Muscle of arm (tissue), 12 donors: ENCODE measurements around the gene POLN. TPM values are rescaled to one million over a fixed set of nuclear protein-coding genes. Genes with fewer than 3 reads are reported as not detected.
"Not testable (repeated sequence)": the region's sequence is repeated elsewhere in the genome, so short reads cannot be mapped to it uniquely, and the experiment has no call there.

Experiments
- DNase-seq: peaks from one replicate; pipeline ENCODE4 v3.0.0-alpha.2; 2013
- polyA plus RNA-seq, 12 donors: library from polyadenylated mRNA; unstranded; fragments of 120-200 nt; gene quantifications; one replicate each; pipeline ENCODE4 v1.2.1, GENCODE V29; 2013; ENCODE audit not compliant: insufficient read length in 12 of 12

Gene POLN
- polyA plus RNA-seq, 12 donors, result 1.7 to 4.1 (median 2.8) TPM; not detected in 2

DNA sequence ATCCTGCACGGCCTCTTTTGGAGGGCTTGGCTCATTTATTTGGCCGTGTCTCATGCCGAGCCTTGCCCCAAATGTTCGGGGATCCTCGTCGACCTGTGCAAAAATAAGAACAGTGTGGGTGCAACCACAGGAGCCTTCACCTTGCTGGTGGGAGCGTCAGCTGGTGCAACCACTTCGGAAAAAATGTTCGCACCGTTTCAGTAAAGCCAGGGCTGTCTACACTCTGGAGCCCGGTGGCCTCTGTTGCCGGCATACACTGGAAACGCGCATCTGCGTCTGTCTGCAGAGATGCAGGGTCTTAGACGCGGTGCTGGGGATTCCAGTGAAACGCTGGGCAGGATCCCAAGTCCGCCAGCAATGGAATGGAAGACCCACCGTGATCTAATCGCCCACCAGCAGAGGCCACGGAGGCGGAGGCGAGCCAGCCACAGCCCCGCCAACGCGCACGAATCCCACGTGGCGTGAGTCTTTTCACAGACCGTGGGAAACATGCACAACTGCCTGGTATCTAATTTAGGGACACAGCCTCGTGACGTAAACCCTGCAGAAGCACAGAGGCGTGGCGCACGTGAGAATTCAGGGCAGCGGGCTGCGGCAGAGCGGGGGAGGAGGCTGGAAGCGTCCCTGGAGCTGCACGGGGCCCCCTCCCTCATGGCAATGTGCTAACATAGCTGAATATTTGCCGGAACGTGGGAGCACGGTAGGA, 33.8 kb upstream of the POLN start:
- DNase-seq, result no peak

DNA sequence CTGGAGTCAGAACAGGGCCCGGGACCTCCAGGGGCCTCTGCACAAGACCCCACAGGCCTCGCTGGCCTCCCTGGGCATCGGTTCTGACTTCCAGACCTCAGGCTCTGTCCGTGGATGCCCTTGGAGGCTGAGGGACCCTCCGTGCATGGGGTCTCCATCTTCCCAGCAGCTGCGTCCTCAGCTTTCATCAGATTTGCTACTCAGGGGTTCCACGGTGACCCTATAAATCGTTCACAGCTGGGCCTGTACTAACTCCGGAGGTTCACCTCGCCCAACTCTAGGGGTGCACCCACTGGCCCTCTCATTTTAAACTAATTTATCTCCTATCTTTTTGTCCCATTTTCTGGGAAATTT, 33.1 kb upstream of the POLN start:
- not testable (repeated sequence) for DNase-seq

DNA sequence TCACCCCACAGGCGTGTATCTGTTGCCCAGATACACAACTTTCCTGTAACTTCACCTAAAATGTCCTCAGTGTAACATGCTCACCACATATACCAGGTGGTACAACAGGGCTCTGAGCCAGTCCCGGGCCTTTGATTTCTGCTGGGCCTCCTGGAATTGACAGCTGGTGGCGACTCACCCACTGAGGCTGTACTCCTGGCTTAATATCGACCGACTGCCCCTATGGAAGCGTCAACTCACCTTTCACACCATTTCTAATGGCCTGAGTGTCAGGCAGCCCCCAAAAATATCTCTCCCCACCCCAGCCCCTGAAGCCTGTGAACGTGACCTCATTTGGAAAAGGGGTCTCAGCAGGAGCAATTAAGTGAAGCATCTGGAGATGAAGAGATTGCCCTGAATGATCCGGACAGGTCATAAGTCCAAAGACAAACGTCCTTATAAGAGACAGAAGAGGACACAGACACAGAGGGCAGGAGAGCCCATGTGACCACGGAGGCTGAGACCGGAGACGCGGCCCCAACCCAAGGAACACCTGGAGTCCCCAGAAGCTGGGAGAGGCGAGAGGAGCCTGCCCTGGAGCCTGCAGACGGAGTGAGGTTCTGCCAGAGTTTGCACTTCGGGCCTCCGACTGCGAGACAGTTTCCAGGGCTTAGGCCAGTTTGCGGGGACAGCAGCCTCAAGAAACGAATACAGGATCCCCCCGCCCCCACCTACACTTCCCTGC, 32.6 kb upstream of the POLN start:
- no peak for DNase-seq

DNA sequence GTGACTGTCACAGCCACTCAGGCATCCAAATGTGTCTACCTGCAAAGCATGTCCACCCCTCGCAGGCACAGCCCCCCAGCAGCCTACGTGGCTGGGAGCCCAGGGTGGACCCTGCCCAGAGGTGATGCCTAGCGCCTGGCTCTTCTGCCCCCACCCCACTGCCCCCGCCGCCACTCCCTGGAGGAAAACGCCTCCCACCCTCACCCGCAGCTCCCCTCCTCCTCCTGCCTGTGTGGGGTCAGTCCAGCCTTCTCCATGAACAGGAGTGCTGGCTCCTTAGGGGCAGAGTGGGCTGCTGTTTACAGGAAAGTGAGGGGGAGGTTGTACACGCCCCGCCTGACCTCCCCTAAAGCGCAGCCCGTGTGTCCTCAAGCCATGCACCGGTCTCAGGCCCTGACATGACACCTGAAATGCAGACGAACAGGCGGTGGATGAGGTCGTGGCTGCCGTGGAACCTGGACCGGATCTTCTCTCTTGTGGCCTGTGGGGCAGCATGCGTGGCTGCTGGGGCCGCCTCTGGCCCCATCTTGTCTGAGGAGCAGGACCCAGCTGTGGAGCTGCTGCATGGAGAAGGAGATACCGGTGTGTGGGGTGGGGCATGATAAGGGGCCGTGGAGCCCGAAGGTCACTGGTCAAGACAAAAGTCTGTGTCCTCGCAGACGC, 31.9 kb upstream of the POLN start:
- DNase-seq, result no peak

DNA sequence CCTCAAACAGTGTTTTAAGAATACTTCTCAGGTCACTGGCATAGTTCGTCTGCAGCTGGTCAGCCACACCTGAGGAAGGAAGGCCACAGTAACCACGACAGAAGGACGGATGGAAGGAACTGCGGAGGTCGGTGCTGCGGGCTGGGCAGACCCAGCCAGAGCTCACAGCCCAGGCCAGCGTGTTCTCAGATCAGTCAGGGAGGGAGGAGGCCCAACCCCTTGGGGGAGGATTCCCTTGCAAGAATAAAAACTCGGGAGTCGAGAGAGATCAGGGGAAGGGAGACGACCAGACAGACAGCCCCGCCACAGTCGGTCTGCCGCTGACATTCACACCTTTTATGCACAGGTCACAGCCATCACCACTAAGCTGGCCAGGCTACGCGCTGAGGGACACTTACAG, 31.3 kb upstream of the POLN start:
- DNase-seq, result no peak

DNA sequence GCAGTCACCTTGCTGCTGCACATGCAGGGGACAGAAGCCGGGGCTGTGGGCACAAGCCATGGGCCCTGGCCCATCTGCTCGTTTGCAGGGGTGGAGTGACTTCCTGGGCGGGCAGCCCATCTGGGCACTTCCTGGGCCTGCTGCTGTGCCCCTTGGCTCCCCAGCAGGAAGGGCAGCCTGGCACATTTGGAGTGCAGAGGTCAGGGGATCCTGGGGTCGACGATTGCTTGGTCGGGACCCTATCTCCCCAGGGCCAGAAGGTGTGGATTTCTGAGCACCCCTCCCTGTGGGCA, 30.9 kb upstream of the POLN start:
- DNase-seq, result no peak

DNA sequence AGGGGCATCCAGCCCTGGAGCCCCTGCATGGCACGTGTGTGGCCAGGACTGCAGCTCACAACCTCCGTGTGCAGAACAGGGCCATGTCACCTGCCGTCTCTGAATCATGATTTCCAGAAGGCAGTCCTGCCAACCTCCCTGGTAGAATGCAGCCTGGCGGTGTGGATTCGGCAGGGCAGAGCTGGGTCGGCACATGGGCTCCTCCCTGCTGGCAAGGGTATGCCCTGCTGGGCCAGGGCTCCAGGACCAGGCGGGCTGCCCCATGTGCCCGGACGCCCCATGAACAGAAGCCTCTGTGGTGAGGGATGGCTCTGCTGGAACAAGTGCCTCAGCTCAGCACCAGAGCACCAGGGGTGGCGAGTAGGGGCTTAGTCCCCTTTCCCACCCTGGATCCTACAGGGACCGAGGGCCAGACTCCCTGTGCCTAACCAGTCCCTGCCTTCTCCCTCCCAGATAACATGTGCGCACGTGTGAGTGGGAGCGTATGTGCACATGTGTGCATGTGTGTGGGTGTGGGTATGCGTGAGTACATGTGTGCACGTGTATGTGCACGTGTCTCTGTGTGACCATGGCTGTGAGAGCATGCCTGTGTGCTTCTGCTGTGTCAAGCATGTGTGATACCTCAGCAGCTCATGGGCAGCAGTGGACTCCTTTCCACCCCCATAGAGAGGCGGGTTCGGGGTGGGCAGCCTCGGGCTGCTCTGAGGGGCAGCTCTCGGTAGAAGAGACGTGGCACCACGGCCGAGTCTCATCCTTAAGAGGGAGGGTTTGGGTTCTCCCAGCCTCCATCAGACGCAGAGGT, 30.3 kb upstream of the POLN start:
- DNase-seq, result no peak

DNA sequence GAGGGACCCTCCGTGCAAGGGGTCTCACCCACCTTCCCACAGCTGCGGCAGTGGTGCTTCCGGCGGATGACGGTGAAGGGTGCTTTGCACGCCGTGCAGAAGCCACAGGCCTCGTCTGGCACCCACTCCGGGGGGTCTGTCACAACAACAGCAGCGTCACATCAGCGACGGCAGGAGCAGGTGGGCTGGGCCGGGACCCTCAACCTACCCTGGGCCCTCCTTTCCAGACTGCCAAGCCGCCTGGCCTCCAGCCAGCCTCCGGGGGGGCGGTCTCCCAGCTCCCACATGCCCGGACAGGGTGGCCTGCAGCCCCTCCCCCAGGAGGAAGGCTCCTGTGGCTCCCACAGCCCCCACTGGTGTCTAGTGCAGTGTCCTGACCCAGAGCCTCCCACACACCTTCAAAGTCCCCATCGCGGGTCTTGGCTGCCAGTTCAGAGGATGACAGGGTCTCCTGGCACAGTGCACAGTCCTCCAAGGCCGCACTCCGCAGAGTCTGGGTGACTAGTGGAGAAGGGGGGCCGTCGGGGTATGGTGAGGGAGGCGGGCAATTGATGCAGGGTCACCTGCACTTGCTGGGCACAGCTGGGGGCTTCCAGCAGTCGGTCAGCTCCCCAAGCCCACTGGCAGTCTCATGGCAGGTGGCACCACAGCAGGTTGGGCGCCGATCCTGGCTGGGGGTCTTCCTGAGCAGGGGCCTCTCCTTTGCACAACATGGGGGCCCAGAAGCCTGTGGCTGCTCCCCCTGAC, 29.5 kb upstream of the POLN start:
- DNase-seq, result no peak

DNA sequence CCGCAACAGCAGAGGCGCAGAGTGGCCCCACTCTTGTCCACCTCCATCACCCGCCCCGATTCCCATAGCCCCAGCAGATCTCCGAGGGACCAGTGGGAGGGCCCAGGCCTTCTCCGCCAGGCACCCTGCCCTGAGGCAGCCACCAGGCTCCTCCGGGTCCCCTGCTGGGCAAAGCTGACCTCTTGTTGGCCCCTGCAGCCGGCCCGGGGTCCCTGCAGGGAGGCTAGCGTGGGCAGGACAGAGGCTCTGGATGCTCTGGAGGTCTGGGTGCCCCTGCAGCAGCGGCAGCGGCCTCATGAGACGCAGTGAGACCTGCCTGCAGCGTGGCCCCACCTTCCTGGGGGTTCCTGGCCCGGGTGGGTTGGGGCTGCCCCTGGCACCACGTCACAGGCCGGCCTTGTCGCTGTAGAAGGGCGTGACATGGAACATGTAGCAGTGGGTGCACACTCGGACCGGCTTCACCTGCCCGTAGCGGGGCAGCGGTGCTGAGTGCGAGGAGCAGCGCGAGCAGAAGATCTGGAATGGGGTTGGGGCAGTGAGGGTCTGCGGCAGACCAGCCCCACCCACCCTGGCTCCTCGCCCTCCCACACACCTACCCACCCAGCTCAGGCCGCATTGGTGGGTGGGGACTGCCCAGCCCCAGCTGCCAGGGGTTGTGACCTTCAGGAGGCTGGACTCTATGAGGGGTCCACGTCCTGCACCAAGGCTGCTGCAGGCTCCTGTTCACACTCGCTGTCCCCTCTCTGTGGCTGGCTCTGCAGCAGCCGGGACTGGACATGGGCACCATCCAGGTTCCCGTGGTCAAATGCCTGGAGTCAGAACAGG, 28.6 kb upstream of the POLN start:
- no peak for DNase-seq

DNA sequence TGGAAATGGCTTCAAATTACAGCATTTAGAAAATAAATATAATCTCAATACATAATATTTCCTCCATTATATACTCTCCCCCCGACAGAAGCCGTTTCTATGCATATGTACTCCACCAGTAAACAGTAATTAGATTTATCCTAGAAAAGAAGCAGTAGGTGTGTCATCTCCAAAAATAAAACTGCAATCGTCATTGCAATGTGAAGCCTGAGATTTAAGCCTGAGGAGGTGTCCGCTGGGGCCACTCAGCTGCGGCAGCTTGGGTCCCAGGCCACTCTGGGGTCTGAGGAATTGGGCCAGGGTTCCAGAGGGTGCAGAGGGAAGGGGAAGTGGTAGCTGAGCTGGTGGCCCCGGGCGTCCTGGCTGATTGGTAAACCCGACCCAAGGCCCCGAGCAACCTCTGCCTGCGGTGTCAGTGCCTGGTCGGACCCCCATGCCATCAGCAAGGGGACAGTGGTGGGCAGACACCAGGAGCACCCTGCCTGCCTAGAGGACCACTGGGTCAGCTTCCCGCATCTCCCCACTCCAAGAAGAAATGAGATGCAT, 27.8 kb upstream of the POLN start:
- DNase-seq, result no peak

DNA sequence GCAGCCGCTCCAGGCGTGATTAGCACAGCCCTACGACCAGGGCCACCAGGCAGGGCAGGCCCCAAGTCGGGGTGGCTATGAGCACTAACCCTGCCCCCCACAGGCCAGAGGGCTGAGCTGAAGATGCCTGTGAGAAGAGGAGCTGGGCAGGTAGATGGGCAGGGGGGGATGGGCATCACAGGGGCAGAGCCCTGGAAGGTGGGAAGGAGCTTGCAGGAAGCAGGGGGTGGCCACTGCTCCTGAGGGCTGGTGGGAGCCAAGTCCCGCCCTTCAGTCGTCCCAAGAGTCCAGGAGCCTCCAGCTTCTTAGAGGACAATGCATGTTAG, 27.2 kb upstream of the POLN start:
- no peak for DNase-seq

DNA sequence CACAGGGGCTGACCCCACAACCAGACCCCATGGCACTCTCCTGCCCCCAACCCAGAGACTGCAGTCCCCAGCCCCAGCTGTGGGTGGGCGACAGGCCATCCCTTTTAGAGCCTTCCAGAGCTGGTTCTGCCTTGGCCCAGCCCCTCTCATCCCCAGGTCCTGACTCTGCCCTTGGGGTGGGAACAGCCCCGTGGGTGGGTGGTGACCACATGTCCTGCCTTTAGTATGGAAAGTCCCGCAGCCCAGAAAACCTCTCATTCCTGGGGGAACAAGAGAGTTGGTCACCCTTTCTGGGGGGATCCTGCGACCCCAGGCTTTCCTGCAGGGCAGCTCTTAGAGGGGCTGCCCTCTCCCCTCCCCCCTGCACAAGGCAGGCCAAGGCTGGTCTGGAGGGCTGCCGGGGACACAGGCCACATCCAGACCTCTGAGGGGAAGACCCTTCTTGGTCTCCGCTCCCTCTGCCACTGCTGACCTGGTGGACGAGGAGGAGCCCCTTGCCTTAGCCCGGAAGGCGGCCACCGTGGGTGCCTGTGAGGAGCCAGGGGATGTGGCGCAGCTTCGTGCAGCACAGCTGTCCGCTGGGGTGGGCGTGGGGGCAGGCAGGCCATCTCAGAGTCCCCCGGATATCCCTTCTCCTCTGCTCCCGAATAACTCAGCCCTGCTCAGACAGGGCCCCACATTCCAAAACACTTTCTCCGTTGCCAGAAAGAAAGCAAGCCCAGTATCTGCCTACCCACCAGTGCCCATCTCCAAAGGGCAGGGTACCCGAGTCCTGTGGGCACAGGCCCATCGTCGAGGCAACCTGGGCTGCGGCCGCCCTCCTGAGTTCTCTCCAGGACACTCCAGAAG, 26.7 kb upstream of the POLN start:
- DNase-seq, result no peak

DNA sequence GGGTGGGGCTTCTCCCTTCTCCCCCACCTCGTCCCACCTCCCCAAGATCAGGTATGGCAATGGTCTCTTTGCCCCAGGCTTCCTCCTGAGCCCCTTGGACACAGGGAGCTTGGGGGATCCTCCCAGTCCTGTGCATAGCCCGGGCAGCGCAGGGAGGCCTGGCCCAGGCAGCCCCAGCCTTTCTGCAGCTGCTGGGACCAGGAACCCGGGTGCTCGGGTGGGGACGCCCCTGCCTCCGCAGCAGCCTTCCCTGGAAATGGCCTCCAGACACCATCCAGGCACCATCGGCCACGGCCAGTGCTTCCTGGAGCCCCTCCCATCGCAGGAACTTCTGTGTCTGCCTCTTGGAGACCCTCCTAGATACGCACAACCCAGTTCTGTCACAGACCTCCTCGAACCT, 25.9 kb upstream of the POLN start:
- DNase-seq, result no peak

DNA sequence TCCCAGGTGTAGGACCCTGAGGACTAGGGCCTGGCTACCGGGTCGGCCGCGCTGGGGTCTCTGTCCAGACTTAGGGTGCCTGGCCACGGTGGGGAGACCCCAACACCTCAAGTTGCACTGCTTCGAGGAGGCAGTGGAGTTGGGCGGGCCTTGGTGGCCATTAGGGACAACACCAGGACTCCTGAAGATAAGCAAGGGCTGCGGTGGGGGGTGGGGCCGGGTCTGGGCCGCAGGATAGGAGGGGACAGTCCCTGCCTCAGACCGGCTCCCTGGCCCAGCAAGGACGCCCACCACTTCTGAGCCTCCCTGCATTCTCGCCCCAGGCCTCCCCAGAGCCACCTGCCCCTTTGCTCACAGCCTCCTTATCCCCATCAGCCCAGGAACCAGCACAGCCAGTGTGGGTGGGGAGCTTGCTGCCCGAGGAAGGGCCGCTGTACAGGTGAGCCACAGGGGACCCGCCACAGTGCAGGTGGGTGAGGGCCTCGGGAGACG, 25.4 kb upstream of the POLN start:
- no peak for DNase-seq

DNA sequence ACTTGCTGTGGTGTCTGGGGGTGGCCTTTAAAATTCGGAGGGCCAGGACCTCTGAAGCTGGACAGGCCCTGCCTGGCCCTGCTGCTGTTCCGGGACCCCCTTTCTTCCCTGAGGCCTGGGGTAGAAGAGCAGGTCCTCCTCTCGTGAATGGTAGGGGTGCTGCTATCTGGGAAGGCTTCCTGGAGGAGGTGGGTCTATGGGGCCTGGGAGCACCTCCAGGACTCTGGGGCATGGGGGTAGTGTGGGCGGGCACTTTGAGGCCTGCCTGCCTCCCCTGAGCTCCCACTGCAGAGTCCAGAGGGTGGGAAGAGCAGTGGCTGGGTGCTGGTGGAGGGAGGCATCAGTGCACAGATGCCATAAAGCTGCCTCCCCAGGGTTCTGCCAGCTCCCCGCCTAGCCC, 24.9 kb upstream of the POLN start:
- DNase-seq, result no peak

DNA sequence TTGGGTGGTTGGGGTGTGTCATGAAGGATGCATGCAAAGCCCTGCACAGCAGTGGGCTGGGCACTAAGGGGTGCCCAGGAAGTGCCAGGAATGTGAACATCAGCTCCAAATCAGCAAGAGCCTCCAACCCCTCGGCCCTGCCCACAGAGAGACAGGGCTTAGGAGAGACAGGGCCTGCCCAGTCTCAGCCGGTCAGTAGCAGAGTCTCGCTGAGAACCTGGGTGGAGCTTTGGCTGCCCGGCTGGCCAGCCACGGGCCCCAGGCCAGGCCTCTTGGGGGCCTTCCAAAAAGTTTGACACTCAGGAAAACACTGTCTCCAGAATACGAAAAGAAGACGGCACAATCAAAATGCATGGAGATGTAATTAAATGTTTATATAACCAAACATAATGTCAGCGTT, 24.3 kb upstream of the POLN start:
- DNase-seq, result peak; percentile 67

DNA sequence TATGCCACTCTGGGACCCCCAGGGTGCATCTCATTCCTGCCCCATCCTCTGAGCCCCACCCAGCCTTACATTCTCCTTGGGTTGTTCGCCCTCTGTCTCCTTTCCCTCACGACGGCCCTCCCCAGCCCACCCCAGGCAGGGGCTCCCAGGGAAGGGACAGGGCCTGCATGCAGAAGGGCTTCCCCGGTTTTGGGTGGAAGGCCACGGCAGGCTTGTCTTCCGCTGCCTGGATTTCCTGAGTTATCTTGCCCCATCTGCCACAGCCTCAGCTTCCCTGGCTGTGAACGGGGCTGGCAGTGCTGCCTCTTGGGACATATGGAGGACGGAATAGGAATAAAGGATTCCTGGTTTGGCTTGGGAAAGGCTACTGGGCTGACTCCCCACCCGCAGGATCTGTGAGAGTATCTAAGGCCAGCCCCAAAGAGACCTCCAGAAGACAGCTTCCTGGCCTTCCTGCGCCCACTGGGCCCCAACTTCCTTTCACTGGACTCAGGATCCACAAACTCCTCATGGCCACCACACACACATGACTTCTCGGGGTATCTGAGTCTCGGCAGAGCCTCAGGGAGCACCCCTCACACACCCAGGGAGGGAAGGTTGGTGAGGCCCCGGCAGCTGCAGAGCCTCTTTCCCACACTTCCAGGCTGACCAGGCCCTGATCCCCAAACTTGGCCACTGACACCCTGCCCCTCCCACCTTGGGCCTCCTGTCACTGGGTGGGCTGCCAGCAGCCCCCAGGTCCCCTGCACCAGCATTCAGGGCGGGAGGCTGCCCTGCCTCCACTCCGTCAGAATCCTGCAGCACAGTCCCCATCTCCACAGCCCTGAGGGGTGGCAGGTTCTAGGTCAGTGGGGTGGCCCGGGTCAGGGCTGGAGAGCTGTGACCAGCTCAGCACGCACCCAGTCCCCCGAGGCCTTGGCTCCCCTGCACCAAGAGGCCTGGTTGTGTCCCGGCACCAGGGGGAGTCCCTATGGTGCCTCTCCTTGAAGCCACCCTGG, 23.5 kb upstream of the POLN start:
- DNase-seq, result no peak

DNA sequence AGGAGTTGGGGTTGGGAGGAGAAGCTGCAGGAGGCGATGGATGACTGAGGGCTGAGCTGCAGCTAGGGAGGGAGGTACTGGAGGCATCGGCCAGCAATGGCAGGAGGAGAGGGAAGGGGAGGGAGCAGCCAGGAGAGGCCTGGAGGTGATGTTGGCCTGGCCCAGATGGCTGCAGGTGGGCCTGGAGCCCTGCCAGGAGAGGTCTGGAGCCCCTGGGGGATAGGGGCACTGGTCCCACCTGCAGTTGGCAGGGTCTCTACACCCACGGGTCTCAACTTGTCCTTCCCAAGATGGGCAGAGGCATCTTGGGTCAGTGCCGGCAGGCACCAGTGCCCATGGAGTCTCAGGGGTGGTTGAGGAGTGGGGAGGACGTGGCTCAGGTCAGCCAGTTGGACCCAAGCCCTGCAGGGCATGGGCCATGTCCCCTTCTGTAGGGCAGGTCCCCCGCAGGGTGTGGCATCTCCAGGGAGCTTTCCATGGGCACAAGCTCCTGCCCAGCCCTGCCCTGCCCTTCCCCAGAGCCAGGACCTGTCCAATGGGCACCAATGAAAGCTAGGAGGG, 22.6 kb upstream of the POLN start:
- no peak for DNase-seq
